HG03469 (cell line): ENCODE results near the gene HDAC4.
"Not testable (repeated sequence)": the region's sequence is repeated elsewhere in the genome, so short reads cannot be mapped to it uniquely, and the experiment has no call there.

Source experiments
- ATAC-seq: cut with Tn5 transposase; IDR thresholded peaks from one replicate; pipeline ENCODE4 v1.9.1; 2021; ENCODE audit warnings: mild to moderate bottlenecking, moderate library complexity, moderate number of reproducible peaks; ENCODE audit not compliant: unreplicated experiment

HDAC4 gene

DNA sequence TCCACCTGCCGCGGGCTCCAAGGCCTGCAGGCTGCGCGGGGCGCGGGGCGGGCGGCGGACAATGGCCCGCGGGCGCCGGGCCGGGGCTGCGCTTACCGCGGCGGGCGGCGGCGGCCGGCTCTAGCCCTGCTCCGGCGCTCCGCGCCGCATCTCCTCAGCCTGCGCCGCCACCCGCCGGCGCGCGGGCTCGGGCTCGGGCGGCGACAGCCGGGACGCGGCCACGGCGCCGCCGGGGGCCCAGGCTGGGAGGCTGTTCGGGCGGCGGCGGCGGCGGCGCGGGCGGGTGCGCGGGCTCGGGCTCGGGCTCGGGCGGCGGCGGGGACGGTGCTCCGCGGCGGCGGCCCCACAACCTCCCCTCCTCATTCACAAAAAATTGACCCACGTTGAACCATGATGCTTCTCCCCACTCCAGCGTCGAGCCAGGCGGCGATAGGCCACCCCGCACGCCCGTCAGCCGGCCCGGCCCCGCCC, at the start of gene HDAC4:
TSS of gene HDAC4 (minus strand) at position 425 of the 471 bp plus-strand sequence. CDS start 48,321 bp downstream, outside the sequence.
- ATAC-seq, result peak; percentile 0

DNA sequence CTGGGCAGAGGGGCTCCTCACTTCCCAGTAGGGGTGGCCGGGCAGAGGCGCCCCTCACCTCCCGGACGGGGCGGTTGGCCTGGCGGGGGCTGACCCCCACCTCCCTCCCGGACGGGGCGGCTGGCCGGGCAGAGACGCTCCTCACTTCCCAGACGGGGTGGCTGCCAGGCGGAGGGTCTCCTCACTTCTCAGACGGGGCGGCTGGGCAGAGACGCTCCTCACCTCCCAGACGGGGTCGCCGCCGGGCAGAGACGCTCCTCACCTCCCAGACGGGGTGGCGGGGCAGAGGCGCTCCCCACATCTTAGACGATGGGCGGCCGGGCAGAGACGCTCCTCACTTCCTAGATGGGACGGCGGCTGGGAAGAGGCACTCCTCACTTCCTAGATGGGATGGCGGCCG, 48.6 kb upstream of the HDAC4 start:
- not testable (repeated sequence) for ATAC-seq

DNA sequence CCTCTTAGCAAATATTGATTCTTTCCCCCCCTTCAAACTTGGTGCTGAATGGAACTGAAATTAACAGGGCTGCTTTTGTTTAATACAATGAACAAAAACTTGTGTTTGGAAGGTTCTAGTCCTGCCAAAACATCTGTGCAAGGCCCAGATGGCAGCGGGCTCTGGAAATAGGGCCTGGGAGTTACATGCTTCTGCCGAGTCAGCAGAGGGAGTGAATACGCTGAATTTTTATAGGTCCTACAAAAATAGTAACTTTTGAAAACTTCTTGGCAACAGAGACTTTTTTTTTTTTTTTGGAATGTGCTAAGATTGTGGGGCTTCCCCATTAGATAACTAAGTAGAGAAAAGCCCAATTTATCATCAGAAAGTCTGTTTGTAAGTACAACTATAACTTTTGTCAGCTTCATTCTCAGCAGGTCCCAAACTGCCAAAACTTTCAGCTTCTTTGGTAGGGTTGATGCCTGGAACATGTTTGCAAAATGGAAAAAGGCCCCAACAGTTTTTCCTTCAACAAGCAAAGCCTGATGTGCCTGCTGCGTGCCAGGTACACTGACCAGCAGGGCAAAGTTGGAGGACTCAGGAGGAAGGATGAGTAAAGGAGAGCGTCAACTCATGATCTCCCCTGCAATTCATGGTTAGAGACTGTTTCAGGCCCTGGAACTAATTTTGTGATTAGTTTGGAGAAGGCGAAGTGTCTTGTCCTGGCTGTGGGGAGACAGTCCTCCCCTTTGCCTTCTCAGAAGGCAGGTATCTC, 45.1 kb upstream of the HDAC4 start:
- ATAC-seq, result no peak

DNA sequence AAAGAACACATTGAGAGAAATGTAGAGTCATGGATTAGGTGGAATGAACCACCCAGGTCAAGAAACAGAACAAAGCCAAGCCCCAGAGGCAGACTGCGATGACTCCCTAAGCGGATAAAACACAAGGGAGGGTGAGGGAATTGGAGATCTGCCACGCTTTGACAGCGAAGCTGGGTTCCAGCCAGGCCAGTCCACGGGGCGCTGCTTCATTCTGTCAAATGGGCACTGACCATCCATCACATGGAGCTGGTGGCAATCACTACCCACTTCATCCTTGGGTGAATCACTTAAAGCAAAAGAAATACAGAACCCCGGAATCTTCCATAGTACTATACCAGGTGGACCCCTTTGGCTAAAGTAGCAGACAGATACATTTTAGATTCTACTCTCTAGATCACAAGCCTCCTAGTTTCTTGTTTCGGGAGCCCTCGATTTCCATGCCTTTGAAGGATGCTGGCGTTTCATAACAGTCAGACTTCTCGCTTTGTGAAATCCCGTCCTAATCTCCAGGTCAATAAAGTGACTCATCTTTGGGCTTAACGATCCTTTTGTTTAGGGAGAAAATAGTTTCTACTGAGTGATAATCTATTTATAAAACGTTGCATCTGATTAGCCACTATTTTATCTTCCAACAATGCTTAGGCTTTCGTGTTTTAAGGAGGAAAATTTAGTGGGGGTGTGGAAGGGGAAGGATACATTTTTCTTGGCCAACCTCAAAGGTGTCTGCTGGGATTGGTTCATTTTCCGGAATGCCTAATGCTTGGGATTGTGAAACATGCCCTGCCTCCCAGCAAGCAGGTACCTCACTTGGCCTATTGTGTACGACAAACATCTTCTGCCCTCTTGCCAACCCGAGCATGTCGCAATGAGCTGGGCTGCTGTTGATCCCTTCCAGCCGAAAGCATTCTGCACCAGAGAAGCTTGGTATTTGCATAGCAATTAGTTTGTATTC, 44.1 kb upstream of the HDAC4 start:
- no peak for ATAC-seq

DNA sequence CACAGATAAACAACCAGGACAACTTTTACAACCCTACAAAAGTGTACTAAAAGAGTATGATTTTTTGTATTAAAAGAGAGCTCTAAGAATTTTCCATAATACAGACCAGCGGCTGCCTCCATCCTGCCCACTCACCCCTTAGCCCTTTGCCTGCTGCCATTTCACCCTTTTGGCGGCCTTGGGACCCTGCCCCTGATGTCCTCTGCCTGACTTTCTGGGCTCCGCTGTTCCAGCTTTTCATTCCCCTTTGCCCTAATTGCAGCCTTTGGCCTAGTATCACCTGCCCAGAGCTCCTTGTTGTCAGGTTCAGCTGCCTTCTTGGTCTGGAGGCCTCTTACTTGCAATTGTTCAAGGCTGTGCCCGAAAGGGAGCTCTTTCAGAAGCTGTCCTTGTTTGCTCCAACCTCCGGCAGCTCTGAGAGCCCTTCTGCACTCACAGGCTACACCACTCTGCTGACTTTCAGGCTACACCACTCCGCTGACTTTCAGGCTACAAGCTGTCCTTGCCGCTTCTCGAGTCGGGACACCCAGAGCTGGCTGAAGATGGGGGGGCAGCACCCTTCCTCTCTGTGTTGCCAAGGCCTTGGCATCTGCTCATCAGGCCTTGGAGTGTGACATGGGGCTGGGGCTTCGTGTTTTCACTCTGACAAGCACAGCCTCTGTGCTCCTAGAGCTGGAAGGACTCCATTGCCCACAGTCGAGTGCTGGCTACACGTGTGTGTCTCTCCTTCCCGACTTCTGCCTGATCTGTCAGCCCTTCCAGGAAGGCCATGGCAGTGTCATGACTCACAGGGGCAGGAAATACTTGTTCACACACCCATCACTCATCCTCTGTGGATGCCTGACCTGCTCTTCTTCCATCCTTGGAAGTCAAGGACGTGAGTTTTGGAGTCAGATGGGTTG, 43.1 kb upstream of the HDAC4 start:
- ATAC-seq, result no peak

DNA sequence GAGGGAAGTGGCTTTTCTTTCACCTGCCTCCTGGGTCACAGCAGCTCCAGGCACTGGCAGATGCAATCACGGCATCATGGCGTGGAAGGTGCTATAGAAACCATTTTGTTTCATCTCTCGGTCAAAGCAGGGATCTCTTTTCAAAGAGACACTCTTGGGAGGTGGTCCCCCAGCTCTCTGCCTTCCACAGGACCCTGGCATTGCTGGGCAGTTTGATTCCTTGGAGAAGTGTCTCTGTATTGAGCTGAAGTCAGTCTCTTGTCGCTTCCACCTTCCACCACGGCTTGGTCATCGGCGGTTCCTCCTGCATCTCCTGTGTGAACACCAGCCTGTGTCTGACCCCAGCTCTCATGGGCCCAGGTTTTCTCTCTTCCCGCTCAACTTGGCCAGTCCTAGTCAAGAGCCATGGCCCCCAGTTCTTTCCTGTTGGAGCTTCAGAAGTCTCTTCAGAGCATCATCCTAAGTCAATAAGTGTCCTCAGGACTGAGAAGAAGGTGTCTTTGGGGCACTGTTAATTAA, 42.3 kb upstream of the HDAC4 start:
- no peak for ATAC-seq

DNA sequence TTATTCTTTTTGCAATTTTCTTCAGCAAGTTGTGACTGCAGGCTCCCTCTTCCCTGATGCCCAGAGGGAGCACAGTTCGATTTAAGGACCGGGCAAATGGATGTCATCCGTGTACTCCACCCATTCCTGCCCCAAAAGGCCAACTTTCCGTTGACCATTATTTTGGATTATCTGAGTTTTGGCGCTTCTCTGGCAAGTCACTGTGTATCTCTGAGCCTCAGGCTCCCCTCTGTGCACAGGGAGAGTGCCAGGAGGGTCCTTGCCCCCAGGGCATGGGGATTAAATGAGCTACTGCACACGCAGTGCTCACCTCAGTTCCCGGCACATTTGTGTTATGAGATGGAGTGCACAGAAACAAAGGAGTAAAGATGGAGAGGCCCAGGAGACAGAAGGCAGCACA, 41.4 kb upstream of the HDAC4 start:
- ATAC-seq, result no peak

DNA sequence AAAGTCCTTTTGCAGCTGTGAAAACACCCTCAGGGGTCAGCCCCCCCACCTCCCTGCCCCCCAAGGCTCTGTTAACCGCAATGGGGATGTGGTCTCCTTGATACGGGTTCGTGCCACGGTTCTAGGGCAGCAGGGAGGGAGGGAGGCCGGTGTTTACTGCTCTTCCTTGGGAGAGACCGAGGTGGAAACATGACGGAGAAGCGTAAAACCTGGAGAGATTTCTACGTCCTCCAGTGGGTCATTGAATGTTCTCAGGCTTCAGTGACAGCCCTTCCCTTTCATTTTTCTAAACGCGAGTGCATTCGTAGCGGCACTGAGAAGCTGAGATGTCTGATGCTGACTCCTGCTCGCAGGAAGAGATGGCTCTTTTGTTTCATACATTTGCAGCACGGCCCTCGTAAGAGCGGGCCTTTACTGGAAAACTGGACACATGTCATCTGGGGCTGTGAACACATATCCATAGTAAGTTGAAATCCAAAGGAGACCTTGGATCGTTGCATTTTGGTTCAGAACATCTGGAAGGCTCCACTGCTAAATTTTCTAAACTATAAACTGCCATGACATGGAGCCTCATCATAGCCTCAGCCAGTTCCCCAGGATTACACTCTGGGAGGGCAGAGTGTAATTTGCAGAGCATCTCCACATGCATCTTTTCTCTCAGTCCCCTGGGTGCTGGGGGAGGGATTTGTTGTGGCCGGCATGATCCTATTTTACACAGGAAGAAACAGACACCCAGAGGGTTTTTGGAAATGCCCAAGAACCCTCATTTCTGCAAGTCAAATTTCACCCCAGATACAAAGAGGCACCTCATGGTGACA, 40.6 kb upstream of the HDAC4 start:
- no peak for ATAC-seq

DNA sequence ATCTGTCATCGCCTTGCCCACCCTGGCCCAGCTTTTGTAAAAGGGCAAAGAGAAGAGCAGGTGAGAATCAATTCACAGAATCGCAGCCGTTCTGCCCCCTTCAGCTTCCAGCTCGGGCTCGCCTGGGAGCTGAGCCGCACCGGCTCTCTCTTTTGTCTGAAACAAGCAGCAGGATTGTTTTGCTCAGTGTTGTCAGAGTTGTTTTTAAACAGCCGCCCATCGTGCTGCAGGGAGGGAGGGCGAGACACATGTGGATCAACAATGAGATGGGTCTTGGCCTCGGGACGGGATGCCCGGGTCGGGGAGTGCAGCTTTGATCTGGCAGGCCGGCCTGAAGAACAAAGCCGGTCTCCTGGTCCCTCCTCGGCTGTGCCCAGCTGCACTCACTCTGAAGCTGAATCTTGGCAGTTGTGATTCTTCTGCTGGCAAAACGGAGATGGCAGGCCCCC, 39.7 kb upstream of the HDAC4 start:
- no peak for ATAC-seq

DNA sequence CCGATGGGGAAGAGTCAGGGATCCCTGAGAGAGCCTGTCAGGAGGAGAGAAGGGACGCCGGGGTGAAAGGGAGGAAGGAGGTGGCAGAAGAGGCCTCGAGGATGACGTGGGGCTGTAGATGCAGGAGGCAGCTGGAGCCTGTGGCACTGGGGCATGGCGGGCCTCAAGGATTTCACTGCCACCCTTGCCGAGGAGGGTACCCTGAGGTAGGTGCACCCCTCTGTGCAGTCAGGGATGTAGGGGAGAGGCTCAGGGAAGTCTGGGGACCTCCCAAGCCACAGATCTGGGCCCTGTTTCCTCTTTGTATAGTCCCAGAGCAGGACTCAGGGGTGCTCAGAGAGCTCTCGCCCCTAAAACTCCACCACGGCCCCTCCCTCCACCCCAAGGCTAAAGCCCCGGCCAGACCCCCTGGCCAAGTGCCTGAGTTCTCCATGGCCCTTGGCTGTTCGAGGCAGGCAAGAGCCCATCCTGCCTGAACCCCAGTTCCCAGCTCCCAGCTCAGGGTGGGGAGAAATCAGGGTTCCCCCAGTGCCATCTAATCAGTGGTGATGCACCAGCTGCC, 39.0 kb upstream of the HDAC4 start:
- ATAC-seq, result no peak

DNA sequence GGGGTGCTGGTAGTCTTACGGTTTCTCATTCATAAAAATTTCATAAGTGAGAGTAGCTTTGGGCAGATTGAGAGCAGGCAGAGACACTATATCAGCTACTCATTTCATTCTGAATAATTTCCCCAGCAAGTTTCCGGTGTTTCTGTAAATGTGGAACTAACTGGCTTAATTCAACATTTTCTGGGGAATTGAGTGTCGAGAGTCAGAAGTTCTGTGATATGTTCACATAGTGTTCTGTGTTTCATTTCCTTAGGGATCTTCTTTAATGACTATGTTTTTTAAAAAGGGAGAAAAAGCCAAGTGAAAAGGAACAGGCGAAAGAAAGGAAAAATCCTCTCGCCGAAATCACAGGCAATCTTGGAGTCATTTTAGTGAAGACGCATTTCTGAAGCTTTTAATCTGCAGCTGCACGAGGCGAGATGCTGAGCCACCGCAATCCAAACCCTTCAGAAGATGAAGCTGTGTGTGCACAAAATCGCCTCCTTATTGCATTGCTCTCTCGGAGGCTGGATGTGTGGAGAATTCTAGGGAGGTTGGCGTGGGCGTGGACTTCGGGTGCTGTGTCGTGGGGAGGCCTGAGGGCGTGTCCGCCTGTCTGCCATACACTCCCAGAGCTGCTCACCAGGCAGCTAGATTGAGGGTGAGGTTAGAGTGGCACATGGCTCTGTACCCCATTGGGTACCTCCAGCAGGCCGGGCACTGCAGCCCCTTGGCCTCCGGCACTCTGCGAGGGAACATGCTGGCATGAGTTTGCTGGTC, 38.4 kb upstream of the HDAC4 start:
- no peak for ATAC-seq

DNA sequence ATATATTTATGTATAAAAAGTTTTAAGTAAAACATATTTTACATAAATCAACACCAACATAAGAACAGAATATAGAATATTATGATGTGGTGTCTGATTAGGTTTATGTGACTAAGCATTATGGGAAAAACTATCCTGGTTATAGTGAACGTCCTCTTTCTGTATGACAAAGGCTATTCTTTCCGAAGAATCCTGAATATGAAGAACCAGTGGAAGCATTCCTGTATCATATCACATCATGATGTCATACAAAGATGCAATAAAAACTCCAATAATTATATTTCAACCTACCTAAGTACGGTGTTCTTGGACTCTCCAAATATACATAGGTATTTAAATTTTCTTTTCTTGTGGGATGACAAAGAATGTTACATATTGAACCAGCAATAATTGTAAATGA, 37.5 kb upstream of the HDAC4 start:
- ATAC-seq, result no peak

DNA sequence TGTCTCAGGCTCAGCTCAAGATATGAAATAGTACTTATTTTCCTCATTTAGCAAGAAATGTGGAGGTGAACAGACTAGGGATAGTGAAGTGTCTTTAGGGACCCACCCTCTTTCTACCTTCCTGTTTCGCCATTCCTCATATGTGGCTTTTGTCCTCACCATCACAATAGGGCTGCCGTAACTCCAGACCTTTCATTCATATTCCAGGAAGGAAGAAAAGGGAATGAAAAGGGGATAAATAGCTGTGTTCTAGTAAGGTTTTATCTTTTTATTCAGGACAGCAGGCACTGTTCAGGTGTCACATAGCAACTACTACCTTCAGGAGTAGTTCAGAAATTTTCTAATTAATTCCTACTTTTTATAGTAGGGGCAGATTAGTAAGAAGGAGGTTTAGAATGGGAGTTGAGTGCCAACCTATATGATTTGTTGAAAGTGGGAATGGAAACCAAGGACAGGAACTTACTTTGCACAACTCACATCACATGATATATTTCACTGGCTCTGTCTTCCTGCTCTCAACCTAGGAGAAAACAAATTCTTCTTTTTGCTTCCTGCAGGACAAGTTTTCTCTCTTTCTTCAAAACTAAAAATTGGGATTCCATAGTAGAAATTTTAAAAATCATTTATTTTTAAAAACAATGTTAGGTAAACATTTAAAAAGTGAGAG, 36.0 kb upstream of the HDAC4 start:
- ATAC-seq, result no peak

DNA sequence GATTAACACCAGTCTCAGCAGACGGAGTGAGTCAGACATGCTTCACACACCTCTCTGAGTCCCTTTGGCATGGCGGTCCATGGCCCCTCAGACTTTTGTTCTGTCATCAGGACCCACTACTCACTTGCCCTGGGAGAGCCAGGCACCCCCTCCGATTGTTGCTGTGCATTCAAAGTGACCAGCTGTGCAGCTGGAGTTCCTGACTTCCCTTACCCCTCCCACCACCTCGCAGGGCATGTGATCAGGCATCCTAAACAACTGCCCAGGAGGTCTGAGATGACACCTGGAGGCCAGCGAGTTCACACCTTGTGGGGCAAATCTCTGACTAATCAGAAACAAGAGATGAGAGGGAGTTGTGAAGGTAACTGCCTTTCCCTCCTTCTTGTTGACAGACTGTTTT, 35.3 kb upstream of the HDAC4 start:
- no peak for ATAC-seq

DNA sequence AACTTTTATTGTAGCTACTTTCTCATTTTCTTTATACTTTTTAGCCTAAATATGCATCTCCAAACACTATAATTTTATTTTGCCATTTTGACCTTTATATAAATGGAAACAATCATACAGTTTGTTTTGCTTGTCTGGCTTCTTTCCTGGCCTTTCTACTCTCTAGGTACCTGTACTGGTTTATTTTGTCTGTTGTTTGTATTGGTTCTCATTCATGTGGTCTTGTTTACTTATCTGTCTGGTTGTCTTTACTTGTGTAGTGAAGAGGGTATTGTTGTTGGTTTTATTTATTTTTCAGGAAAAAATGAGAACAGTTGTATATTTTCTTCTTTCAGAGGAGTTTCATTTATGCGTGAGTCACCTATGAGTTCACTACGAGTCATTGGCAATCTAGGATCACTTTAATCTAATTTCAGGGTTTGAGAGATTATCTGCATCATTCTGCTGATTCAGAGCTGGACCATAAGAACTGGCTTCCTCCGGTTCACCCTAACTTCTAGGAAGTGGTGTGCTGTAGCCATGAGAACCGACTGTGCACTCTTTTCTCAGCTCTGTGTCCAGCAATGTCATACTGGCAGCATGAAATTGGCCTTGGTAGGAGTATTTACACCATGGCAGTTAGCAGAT, 33.1 kb upstream of the HDAC4 start:
- no peak for ATAC-seq

DNA sequence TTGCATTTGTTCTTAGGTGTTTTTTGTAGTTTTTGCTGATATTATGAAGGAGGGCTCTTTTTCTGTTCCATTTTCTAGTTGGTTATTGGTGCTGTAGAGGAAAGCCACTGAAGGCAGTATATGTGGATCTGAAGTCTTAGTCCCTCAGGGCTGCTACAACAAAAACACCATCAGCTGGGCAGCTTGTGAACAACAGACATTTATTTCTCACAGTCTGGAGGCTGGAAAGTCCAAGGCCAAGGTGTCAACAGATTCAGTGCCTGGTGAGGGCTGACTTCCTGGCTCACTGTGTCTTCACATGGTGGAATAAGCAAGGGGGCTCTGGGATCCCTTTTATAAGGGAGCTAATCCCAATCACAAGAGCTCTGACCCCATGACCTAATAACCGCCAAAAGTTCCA, 31.4 kb upstream of the HDAC4 start:
- ATAC-seq, result no peak

DNA sequence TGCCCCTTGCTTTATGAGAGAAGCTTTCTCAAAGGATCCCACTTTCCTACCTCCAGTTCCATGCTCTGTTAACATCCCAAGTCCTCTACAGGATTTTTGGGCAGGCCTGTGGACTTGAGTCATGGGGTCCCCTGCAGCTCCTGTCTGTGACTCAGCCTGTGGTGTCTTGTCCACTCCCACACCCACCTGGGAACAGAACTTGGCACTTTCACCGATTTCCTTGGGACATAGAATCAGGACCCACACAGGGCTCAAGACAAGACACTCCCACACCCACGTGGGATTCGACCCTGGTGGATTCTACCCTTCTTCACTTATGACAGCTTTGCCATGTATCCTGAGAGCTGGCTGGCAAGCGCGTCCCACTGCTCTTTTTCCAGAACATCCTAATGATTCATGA, 30.7 kb upstream of the HDAC4 start:
- ATAC-seq, result no peak
